Caco-2 (cell line): ENCODE measurements around the gene NTNG1. TPM values are rescaled to one million over a fixed set of nuclear protein-coding genes. Genes with fewer than 3 reads are reported as not detected.

Experiments used
- BruUV-seq: library from RNA; stranded (reverse); fragments of 400-500 nt; replicated peaks from 2 replicates; lab custom pipeline; 2021; lab: Mats Ljungman, UMichigan
- CTCF ChIA-PET: fragments of 300-600 bp; sonication (Branson Sonifier 250); formaldehyde crosslinking; loops from one replicate; lab custom pipeline; 2022; ENCODE audit warnings: antibody characterized with exemption; lab: Charles Lee
- POLR2A ChIA-PET: fragments of 300-600 bp; sonication (Branson Sonifier 250); formaldehyde crosslinking; loops from one replicate; lab custom pipeline; 2022; ENCODE audit warnings: antibody characterized with exemption; lab: Charles Lee
- DNase-seq, 2 experiments: peaks; one replicate each; pipeline versions ENCODE4 v3.0.0 to v3.0.0-alpha.2; 2020 to 2022
- H3K27me3 ChIP-seq: replicated peaks from 2 replicates; pipeline ENCODE4 v1.6.0; 2011; ENCODE audit warnings: low read length; ENCODE audit not compliant: control insufficient read depth, insufficient read depth
- H3K36me3 ChIP-seq: 2 replicates; pipeline ENCODE4 v1.5.1; 2011; ENCODE audit warnings: low read length; ENCODE audit not compliant: control insufficient read depth, insufficient read depth
- H3K4me1 ChIP-seq: fragments of 250-450 bp; sonication (Bioruptor Pico); 2 replicates; pipeline ENCODE4 v1.5.1; 2020; ENCODE audit warnings: mild to moderate bottlenecking
- H3K4me3 ChIP-seq: 2 replicates; pipeline ENCODE4 v1.5.1; 2011; ENCODE audit warnings: low read depth, mild to moderate bottlenecking, control low read depth, low read length
- H3K9me3 ChIP-seq: fragments of 250-450 bp; sonication (Bioruptor Pico); 2 replicates; pipeline ENCODE4 v1.5.1; 2020; ENCODE audit warnings: mild to moderate bottlenecking, moderate library complexity
- H3K27ac Mint-ChIP-seq: one replicate; pipeline ENCODE4 v1.8.0; 2022; ENCODE audit warnings: mixed read lengths; ENCODE audit not compliant: unreplicated experiment
- H3K27me3 Mint-ChIP-seq: one replicate; pipeline ENCODE4 v1.8.0; 2022; ENCODE audit warnings: mixed read lengths; ENCODE audit not compliant: insufficient read depth, unreplicated experiment
- H3K36me3 Mint-ChIP-seq: one replicate; pipeline ENCODE4 v1.8.0; 2022; ENCODE audit warnings: mild to moderate bottlenecking, mixed read lengths; ENCODE audit not compliant: insufficient read depth, unreplicated experiment
- H3K4me1 Mint-ChIP-seq: one replicate; pipeline ENCODE4 v1.8.0; 2022; ENCODE audit warnings: low read depth, mixed read lengths; ENCODE audit not compliant: unreplicated experiment
- H3K4me3 Mint-ChIP-seq: one replicate; pipeline ENCODE4 v1.8.0; 2022; ENCODE audit warnings: mild to moderate bottlenecking, moderate library complexity, mixed read lengths; ENCODE audit not compliant: unreplicated experiment
- H3K9me3 Mint-ChIP-seq: one replicate; pipeline ENCODE4 v1.8.0; 2022; ENCODE audit warnings: mixed read lengths; ENCODE audit not compliant: unreplicated experiment
- intact Hi-C: fragments of 100-400 bp; cut with micrococcal nuclease; formaldehyde crosslinking; loops from one replicate; pipeline ENCODE4 v1.10.0; 2022; ENCODE audit not compliant: unreplicated experiment
- total RNA-seq: library from RNA; stranded (reverse); gene quantifications from 2 replicates; pipeline ENCODE4 v1.2.3, GENCODE V29; 2022
- TF ChIP-seq, protein P1 (sequence below), 2 experiments: fragments of 200-600 bp in 1 of 2; IDR thresholded peaks; 1 replicate in 1 of 2; 2 replicates in 1 of 2; pipeline versions ENCODE4 v1.5.1 to v1.8.0; 2011 to 2022; ENCODE audit warnings: antibody characterized with exemption in 1 of 2, control low read depth in 1 of 2, inconsistent platforms in 1 of 2, low read depth in 1 of 2, low read length in 1 of 2, mild to moderate bottlenecking in 1 of 2, moderate library complexity in 1 of 2; ENCODE audit not compliant: insufficient read depth in 1 of 2, severe bottlenecking in 1 of 2, unreplicated experiment in 1 of 2

The NTNG1 gene
- total RNA-seq, 1 experiment from 2014 or later, result not detected

DNA sequence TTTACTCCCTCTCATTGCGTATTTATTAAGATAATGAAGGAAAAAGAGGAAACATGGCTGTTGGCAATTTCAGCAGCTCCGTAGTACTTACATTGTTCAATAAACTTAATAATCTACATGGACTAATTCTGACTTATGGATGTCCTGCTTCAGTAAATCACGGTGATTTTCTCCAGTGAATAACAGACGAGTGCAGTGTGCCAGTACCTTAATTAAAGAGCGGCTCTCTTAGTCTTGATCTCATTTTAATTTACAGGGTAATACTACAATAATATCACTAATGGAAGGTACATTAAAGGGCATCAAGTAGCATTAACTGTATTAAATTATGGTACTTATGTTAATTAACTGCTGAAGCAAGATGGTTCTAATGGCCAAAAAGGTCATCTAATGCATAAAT, 187.2 kb downstream of the NTNG1 start:
- ChIA-PET CTCF (no interaction called here), POLR2A (no interaction called here)
- H3K4me1 ChIP-seq, result no peaks in the 10 kb centered on the region
- no peak overlapping the region for H3K4me3 Mint-ChIP-seq
- intact Hi-C loops, result no loop called here
- H3K4me1 Mint-ChIP-seq, result no peaks in the 10 kb centered on the region
- H3K36me3 ChIP-seq, result no peaks in the 10 kb centered on the region
- no peak overlapping the region for H3K4me3 ChIP-seq
- peaks cover 3% of the 10 kb centered on the region for H3K27me3 Mint-ChIP-seq
- H3K27ac Mint-ChIP-seq, result no peak overlapping the region
- H3K9me3 Mint-ChIP-seq, result no peaks in the 10 kb centered on the region
- H3K36me3 Mint-ChIP-seq, result no peaks in the 10 kb centered on the region
- H3K9me3 ChIP-seq, result no peaks in the 10 kb centered on the region
- H3K27me3 ChIP-seq, result no peaks in the 10 kb centered on the region
- TF ChIP-seq, protein P1, sequence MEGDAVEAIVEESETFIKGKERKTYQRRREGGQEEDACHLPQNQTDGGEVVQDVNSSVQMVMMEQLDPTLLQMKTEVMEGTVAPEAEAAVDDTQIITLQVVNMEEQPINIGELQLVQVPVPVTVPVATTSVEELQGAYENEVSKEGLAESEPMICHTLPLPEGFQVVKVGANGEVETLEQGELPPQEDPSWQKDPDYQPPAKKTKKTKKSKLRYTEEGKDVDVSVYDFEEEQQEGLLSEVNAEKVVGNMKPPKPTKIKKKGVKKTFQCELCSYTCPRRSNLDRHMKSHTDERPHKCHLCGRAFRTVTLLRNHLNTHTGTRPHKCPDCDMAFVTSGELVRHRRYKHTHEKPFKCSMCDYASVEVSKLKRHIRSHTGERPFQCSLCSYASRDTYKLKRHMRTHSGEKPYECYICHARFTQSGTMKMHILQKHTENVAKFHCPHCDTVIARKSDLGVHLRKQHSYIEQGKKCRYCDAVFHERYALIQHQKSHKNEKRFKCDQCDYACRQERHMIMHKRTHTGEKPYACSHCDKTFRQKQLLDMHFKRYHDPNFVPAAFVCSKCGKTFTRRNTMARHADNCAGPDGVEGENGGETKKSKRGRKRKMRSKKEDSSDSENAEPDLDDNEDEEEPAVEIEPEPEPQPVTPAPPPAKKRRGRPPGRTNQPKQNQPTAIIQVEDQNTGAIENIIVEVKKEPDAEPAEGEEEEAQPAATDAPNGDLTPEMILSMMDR (IDR thresholded peaks at IDR 0.05; ENCODE audit: insufficient read depth in 1 of 2, low read depth in 1 of 2, low read length in 1 of 2, severe bottlenecking in 1 of 2, unreplicated experiment in 1 of 2), result no peak
- BruUV-seq, result no TSS peak
- no peak for DNase-seq

DNA sequence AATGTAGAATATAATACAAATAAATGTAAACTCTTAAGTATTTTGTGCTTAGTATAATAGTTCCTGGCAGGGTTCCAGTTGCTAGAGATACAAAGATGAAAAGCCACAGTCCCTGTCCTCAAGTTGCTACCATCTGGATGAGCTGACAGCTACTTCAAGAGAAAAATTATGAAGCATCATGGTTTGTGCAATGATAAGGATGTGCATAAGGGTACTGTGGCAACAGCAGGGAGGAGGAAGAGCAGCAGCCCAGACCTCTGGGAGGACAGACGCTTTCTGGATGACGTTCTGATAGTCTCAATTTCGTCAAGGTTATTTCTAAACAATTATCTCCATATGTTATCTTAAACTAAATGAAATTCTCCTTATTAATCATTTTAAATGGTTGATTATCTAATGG, 198.9 kb downstream of the NTNG1 start:
- no peaks in the 10 kb centered on the region for H3K27me3 Mint-ChIP-seq
- H3K9me3 Mint-ChIP-seq, result no peaks in the 10 kb centered on the region
- CTCF ChIA-PET, result no interaction called here

DNA sequence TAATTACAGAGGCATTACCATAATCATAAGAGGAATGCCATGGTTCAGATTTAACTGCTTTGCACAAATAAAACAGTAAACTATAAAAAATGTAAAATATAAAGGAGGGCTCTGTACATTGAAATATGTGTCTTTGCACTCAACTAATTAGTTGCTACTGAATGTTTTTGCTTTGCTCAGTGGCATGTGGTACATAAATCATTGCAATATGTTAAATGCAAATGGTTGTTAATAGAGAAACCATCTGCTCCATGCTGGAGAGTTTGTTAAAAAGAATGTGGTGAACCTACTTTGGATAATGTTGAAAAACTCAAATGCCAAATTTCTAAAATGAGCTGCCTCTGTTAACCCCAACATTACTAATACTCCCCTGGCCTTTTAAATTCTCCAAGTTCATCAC, 201.5 kb downstream of the NTNG1 start:
- H3K27me3 ChIP-seq, result no peaks in the 10 kb centered on the region
- H3K4me3 ChIP-seq, result no peak overlapping the region
- Mint-ChIP-seq H3K9me3 (no peaks in the 10 kb centered on the region), H3K4me3 (no peak overlapping the region), H3K27ac (no peak overlapping the region), H3K4me1 (no peaks in the 10 kb centered on the region), H3K27me3 (no peaks in the 10 kb centered on the region), H3K36me3 (no peaks in the 10 kb centered on the region)
- intact Hi-C loops, result no loop called here
- no peaks in the 10 kb centered on the region for H3K4me1 ChIP-seq
- TF ChIP-seq, protein P1 (IDR thresholded peaks at IDR 0.05; ENCODE audit: insufficient read depth in 1 of 2, low read depth in 1 of 2, low read length in 1 of 2, severe bottlenecking in 1 of 2, unreplicated experiment in 1 of 2), result no peak
- ChIA-PET POLR2A (no interaction called here), CTCF (no interaction called here)
- no peaks in the 10 kb centered on the region for H3K36me3 ChIP-seq
- no peak for DNase-seq
- H3K9me3 ChIP-seq, result no peaks in the 10 kb centered on the region
- BruUV-seq, result no TSS peak

More for the DNA sequence above, 198.9 kb downstream of the NTNG1 start:
- no peaks in the 10 kb centered on the region for H3K4me1 ChIP-seq
- DNase-seq, result no peak
- Mint-ChIP-seq H3K36me3 (no peaks in the 10 kb centered on the region), H3K4me3 (no peak overlapping the region), H3K4me1 (no peaks in the 10 kb centered on the region), H3K27ac (no peak overlapping the region)
- intact Hi-C loops, result no loop called here
- H3K27me3 ChIP-seq, result no peaks in the 10 kb centered on the region
- POLR2A ChIA-PET, result no interaction called here
- BruUV-seq, result no TSS peak
- H3K9me3 ChIP-seq, result no peaks in the 10 kb centered on the region
- H3K4me3 ChIP-seq, result no peak overlapping the region
- TF ChIP-seq, protein P1 (IDR thresholded peaks at IDR 0.05; ENCODE audit: insufficient read depth in 1 of 2, low read depth in 1 of 2, low read length in 1 of 2, severe bottlenecking in 1 of 2, unreplicated experiment in 1 of 2), result no peak
- H3K36me3 ChIP-seq, result no peaks in the 10 kb centered on the region
